ENCODE measurements around the gene FAM163B.
A peak's percentile ranks its signal among the peaks of the same experiment; 100 is the strongest.
"Not testable (repeated sequence)": the region's sequence is repeated elsewhere in the genome, so short reads cannot be mapped to it uniquely, and the experiment has no call there.

Gene FAM163B

DNA sequence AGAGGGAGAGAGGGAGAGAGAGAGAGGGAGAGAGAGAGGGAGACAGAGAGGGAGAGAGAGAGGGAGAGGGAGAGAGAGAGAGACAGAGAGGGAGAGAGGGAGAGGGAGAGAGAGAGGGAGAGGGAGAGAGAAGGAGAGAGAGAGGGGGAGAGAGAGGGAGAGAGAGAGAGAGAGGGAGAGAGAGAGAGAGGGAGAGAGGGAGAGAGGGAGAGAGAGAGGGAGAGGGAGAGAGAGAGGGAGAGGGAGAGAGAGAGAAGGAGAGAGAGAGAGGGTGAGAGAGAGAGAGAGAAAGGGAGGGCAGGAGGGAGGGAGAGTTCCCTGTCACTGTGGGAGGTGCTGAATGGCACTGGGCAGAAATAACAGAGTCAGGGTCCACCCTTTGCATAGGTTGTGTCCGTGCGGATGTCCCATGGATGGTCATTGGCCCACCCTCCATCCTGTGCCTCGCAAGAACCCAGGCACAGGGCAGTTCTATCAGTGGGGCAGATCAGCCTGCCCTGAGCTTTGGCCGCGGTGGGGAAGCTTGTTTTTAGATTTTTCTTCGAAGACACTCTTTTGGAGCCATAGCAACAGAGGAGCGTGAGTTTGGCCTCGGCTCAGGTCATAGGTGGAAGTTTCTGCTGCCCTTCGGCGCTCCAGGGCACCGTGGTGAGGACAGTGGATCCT is 44.6 kb downstream of the FAM163B start:
- no peak for DNase-seq

GRCh38 chr9:133563814-133564213 is 45.4 kb downstream of the FAM163B start:
- not testable (repeated sequence) for DNase-seq

- peak; percentile 25 for DNase-seq
Measured at GRCh38 chr9:133563291-133563796, 45.8 kb downstream of the FAM163B start.

GRCh38 chr9:133562611-133563290 is 46.4 kb downstream of the FAM163B start:
- DNase-seq: no peak

DNA sequence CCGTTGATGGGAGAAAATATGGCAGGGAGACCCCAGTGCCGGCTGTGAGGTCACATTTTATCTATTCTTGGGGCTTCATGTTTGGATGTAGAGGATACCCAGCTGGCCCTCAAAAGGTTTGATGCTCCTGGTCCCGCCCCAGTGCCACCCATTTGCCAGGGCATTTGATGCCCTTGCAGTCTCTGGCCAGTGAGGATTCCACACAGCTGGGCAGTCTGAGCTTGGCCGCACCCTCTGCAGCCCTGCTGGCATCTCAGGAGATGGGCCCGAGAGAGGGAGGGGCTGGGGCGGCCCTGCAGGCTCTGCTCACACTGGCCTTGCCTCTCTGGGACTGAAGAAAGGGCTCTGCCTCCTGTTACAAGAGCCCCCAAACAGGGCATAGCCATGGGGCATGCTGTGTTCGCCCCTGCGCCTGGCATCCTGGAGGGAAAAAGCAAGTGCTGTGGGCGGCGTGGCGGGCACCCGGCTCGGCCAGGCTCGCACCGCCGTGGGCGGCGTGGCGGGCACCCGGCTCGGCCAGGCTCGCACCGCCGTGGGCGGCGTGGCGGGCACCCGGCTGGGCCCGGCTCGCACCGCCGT is 47.1 kb downstream of the FAM163B start:
- no peak for DNase-seq

- no peak for DNase-seq
Measured at GRCh38 chr9:133560944-133561343, 48.2 kb downstream of the FAM163B start.

DNA sequence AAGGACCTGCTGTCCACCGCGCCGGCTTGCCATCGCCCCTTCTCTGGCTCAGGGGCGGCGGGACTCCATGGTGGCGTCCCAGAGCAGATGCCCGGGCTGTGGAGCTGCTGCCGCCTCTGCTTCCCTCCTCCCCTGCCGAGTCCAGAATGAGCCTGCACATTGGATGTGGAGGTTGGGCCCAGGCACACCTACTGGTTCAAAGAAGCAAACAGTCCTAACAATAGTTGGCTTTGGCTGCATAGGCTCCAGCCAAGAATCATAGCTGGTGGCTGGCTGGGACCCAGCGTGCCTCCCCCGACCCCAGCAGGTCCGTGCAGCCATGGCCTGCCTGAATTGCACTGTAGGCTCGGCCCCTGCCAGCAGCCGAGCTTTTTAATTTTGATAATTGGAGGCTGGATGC is 48.9 kb downstream of the FAM163B start:
- DNase-seq: no peak

GRCh38 chr9:133558191-133559126 is 50.7 kb downstream of the FAM163B start:
- DNase-seq: peak; percentile 38

GRCh38 chr9:133557581-133557980 is 51.6 kb downstream of the FAM163B start:
- DNase-seq: no peak

DNA sequence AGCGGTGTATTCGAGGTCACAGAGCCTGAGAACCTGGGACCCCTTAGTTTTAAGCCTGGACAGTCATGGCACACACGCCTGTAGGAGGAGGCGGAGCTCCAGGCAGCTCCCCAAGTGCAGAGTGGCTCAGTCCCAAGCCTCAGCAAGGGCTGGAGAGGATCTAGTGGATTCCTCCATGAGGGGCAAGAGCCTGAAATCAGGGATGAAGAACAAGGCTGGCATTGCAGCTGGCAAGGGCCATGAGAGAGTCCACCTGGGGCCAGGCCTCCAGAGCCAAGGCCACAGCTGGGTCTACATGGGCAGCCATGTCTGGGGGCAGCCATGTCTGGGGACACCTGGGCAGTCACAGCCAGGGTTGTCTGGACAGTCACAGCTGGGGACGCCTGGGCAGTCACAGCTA is 52.8 kb downstream of the FAM163B start:
- DNase-seq: no peak

- DNase-seq: no peak
Measured at GRCh38 chr9:133554729-133555128, 54.5 kb downstream of the FAM163B start.

DNA sequence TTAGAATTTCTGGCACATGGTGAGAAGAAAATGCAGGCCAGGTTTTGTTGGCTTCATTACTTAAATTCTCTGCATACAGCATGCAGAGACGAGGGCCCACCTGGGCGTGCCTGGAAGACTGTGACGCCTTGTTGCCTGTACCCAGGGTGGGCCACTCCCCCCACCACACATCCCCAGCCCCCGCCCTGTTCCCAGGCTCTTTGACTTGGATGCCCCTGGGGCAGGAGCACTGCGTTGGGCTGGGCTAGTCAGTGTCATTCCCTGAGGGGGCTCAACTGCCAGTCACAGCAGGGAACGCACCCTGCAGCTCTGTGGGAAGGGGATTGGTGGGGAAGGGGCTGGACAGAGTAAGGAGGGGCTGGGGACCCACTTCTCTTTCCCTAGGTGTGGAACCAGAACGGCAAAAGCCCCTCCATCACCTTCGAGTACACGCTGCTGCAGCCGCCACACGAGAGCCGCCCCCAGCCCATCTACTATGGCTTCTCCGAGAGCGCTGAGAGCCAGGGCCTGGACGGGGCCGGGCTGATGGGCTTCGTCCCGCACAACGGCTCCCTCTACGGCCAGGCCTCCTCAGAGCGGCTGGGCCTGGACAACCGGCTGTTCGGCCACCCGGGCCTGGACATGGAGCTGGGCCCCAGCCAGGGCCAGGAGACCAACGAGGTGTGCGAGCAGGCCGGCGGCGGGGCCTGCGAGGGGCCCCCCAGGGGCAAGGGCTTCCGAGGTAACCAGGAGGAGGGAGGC is 55.0 kb downstream of the FAM163B start:
- no peak for DNase-seq

DNA sequence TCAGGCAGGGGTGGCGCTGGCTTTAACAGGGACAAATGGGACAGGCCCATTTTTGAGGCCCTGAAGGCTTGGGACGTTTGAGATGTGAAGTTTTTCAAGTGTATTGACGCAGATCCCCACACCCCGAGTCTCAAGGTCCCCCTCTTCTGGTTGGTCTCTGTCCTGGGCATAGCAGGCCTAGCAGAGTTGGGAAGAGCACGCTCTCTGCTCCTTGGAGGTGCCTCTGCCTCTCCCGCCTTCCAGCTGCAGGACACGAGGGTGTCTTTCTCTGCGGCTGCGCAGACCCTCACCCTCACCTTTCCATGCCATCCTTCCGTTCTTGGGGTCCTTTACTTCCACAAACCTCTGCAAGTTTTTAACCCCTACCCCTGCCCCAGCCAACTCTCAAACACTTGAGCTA is 56.1 kb downstream of the FAM163B start:
- no peak for DNase-seq

GRCh38 chr9:133552236-133552635 is 57.0 kb downstream of the FAM163B start:
- no peak for DNase-seq

- no peak for DNase-seq
Measured at GRCh38 chr9:133551446-133551845, 57.7 kb downstream of the FAM163B start.

- no peak for DNase-seq
Measured at GRCh38 chr9:133547116-133547515, 62.1 kb downstream of the FAM163B start.

DNA sequence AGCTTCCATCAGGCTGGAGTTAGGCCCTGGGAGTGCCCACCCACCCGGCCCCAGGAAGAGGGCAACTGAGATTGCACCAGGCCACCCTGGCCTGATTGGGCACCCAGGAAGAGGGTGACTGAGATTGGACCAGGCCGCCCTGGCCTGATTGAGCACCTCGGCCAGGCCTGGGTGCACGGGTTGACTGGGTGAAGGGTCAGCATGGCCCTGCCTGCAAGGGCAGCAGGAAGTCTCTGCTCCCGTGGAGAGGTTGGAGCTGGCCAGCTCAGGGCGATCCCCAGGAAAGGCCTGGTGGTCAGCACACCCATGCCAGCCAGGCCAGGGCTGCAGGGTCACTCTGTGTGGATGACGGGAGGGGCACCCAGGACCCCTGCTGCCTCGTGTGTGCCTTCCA is 62.9 kb downstream of the FAM163B start:
- DNase-seq: no peak

DNA sequence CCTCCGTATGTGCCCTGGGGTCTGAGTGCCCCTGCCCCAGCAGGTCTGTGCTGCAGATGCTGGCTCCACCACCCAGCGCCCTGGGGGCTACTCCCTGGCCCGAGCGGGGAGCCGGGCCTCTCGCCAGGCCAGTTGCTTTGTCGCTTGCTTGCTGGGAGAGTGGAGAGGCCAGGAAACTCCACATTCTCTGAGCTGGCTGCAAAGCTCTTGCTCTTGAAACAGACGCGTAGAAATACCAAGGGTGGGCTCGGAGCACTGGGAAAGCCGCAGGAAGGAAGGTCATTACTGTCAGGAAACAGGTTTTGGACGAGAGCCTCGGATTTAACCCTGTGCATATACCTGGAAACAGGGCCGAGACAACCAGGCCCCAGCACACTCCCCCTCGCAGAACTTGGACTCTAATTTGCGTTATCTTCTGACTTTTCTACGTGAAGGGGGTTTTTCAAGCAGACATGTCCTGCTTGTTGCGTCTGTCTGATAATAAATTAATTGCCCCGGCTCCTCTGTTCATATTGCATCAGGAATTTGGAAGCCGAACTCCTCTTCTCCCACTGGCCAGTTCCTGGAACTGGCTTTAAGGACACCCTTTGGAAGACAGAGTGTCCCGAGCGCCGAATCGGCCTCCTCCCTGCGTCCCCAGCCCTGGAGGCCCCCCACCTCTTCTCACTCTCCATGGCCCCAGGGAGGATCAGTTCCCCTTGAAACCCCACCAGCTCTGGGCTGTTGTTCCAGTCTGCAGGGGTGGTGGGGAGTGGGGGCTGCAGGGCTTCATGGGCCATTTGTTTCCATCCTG is 63.5 kb downstream of the FAM163B start:
- no peak for DNase-seq

GRCh38 chr9:133543772-133544467 is 65.3 kb downstream of the FAM163B start:
- DNase-seq: peak; percentile 48

DNA sequence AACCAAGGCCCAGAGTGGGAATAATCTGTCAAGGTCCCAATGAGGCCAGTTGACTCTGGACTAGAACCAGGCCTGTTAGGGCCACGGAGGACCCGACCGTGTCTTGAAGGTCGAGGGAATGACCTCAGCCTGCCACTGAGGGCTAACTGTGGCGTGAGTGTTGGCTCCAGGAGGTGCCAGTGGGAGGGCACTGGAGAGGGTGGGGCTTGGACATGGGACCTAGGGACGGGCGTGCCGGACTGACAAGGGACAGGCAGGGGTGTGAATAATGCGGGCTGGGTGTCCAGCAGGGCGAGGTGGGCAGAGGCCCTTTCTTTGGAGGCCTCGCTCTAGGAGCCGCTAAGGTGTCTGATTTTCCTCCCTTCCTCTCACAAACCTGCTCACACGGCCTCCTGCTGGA is 67.2 kb downstream of the FAM163B start:
- no peak for DNase-seq

- DNase-seq: no peak
Measured at GRCh38 chr9:133540698-133541025, 68.5 kb downstream of the FAM163B start.
